NCI-H446 treated with DMSO at 0.1 percent for 48 hours (cell line): Measurements from ENCODE around the gene MGMT.

Source experiments
- DNase-seq: peaks from one replicate; lab custom pipeline; 2025; lab: John Stamatoyannopoulos, UW

The MGMT gene

GRCh38 chr10:129594811-129595210, 127.8 kb downstream of the MGMT start:
- DNase-seq: no peak

- DNase-seq: no peak
Measured at GRCh38 chr10:129598413-129598812, 131.4 kb downstream of the MGMT start.

- no peak for DNase-seq
Measured at GRCh38 chr10:129599160-129599559, 132.1 kb downstream of the MGMT start.

- DNase-seq: no peak
Measured at GRCh38 chr10:129601737-129602136, 134.7 kb downstream of the MGMT start.

GRCh38 chr10:129602938-129603535, 136.0 kb downstream of the MGMT start:
- no peak for DNase-seq

- no peak for DNase-seq
Measured at GRCh38 chr10:129604333-129605032, 137.4 kb downstream of the MGMT start.

GRCh38 chr10:129605266-129605985, 138.4 kb downstream of the MGMT start:
- DNase-seq: no peak

- DNase-seq: no peak
Measured at GRCh38 chr10:129605986-129606518, 139.0 kb downstream of the MGMT start.

- DNase-seq: no peak
Measured at GRCh38 chr10:129607607-129608109, 140.6 kb downstream of the MGMT start.

GRCh38 chr10:129608653-129609052, 141.6 kb downstream of the MGMT start:
- no peak for DNase-seq

GRCh38 chr10:129609551-129609950, 142.5 kb downstream of the MGMT start:
- DNase-seq: no peak

- no peak for DNase-seq
Measured at GRCh38 chr10:129612481-129613109, 145.6 kb downstream of the MGMT start.

- no peak for DNase-seq
Measured at GRCh38 chr10:129613377-129613980, 146.4 kb downstream of the MGMT start.

- no peak for DNase-seq
Measured at GRCh38 chr10:129614341-129614740, 147.3 kb downstream of the MGMT start.

GRCh38 chr10:129615381-129615780, 148.3 kb downstream of the MGMT start:
- DNase-seq: no peak

GRCh38 chr10:129615921-129616525, 149.0 kb downstream of the MGMT start:
- DNase-seq: no peak

GRCh38 chr10:129617768-129618167, 150.7 kb downstream of the MGMT start:
- DNase-seq: no peak

GRCh38 chr10:129621062-129621461, 154.0 kb downstream of the MGMT start:
- DNase-seq: no peak

GRCh38 chr10:129621693-129622092, 154.7 kb downstream of the MGMT start:
- no peak for DNase-seq

GRCh38 chr10:129622291-129622690, 155.2 kb downstream of the MGMT start:
- DNase-seq: no peak

GRCh38 chr10:129622736-129623135, 155.7 kb downstream of the MGMT start:
- DNase-seq: no peak
